ENCODE data around the gene NSD2.

The NSD2 gene

GRCh38 chr4:1985294-1985693, 114.1 kb downstream of the NSD2 start:
- no peak overlapping the region for H3K27ac ChIP-seq (replicated peaks)
- TF ChIP-seq SPI1 (IDR thresholded peaks at IDR 0.05; ENCODE audit: borderline replicate concordance, low read depth) (no peak), POLR2AphosphoS5 (IDR thresholded peaks at IDR 0.05; ENCODE audit: low read depth) (no peak), REST (IDR thresholded peaks at IDR 0.05; ENCODE audit: insufficient replicate concordance, low read depth) (no peak), GABPA (IDR thresholded peaks at IDR 0.05; ENCODE audit: low read depth) (no peak), CTCF (IDR thresholded peaks at IDR 0.05; ENCODE audit: insufficient read depth, low read length) (no peak)
- H3K4me3 ChIP-seq (replicated peaks; ENCODE audit: insufficient read depth, low read length) = no peak overlapping the region
- no peaks in the 10 kb centered on the region for H3K27me3 ChIP-seq (ENCODE audit: insufficient read depth, poor library complexity, severe bottlenecking)
- DNase-seq (ENCODE audit: low read depth in 1 of 2, low spot score in 1 of 2) = no peak

GRCh38 chr4:1985780-1986577, 114.8 kb downstream of the NSD2 start:
- DNase-seq (ENCODE audit: low read depth in 1 of 2, low spot score in 1 of 2) = no peak
- Histone ChIP-seq H3K4me3 (replicated peaks; ENCODE audit: insufficient read depth, low read length) (no peak overlapping the region), H3K27me3 (ENCODE audit: insufficient read depth, poor library complexity, severe bottlenecking) (no peaks in the 10 kb centered on the region), H3K27ac (replicated peaks) (no peak overlapping the region)
- TF ChIP-seq POLR2AphosphoS5 (IDR thresholded peaks at IDR 0.05; ENCODE audit: low read depth) (no peak), REST (IDR thresholded peaks at IDR 0.05; ENCODE audit: insufficient replicate concordance, low read depth) (no peak), SPI1 (IDR thresholded peaks at IDR 0.05; ENCODE audit: borderline replicate concordance, low read depth) (no peak), GABPA (IDR thresholded peaks at IDR 0.05; ENCODE audit: low read depth) (no peak), CTCF (IDR thresholded peaks at IDR 0.05; ENCODE audit: insufficient read depth, low read length) (no peak)

GRCh38 chr4:1986578-1987210, 115.5 kb downstream of the NSD2 start:
- no peak overlapping the region for H3K4me3 ChIP-seq (replicated peaks; ENCODE audit: insufficient read depth, low read length)
- no peaks in the 10 kb centered on the region for H3K27me3 ChIP-seq (ENCODE audit: insufficient read depth, poor library complexity, severe bottlenecking)
- DNase-seq (ENCODE audit: low read depth in 1 of 2, low spot score in 1 of 2) = no peak
- no peak overlapping the region for H3K27ac ChIP-seq (replicated peaks)
- no peak for TF ChIP-seq GABPA (IDR thresholded peaks at IDR 0.05; ENCODE audit: low read depth)

- TF ChIP-seq REST (IDR thresholded peaks at IDR 0.05; ENCODE audit: insufficient replicate concordance, low read depth) (no peak), POLR2AphosphoS5 (IDR thresholded peaks at IDR 0.05; ENCODE audit: low read depth) (no peak), SPI1 (IDR thresholded peaks at IDR 0.05; ENCODE audit: borderline replicate concordance, low read depth) (no peak), GABPA (IDR thresholded peaks at IDR 0.05; ENCODE audit: low read depth) (no peak), CTCF (IDR thresholded peaks at IDR 0.05; ENCODE audit: insufficient read depth, low read length) (no peak)
- no peak for DNase-seq (ENCODE audit: low read depth in 1 of 2, low spot score in 1 of 2)
- H3K4me3 ChIP-seq (replicated peaks; ENCODE audit: insufficient read depth, low read length) = no peak overlapping the region
- H3K27me3 ChIP-seq (ENCODE audit: insufficient read depth, poor library complexity, severe bottlenecking) = no peaks in the 10 kb centered on the region
- no peak overlapping the region for H3K27ac ChIP-seq (replicated peaks)
Observed at GRCh38 chr4:1987296-1987695, 116.1 kb downstream of the NSD2 start.
